HUES6 (cell line): ENCODE results near the gene PATL1.
"Not testable (repeated sequence)": the region's sequence is repeated elsewhere in the genome, so short reads cannot be mapped to it uniquely, and the experiment has no call there.

ENCODE experiments used
- H3K27ac ChIP-seq: 2 replicates; pipeline ENCODE4 v1.7.0; 2013; ENCODE audit warnings: low read depth, mild to moderate bottlenecking, low read length, inconsistent platforms
- H3K27me3 ChIP-seq: 2 replicates; pipeline ENCODE4 v1.6.1; 2013; ENCODE audit warnings: low read length; ENCODE audit not compliant: control insufficient read depth, insufficient read depth
- H3K36me3 ChIP-seq: 2 replicates; pipeline ENCODE4 v1.6.1; 2013; ENCODE audit warnings: low read length; ENCODE audit not compliant: control insufficient read depth, insufficient read depth
- H3K4me1 ChIP-seq: 2 replicates; pipeline ENCODE4 v1.6.1; 2013; ENCODE audit warnings: low read length; ENCODE audit not compliant: control insufficient read depth, insufficient read depth
- H3K4me3 ChIP-seq: 2 replicates; pipeline ENCODE4 v1.5.1; 2013; ENCODE audit warnings: low read depth, low read length
- H3K9ac ChIP-seq: one replicate; pipeline ENCODE4 v1.6.1; 2013; ENCODE audit warnings: mild to moderate bottlenecking, low read length
- H3K9me3 ChIP-seq: 2 replicates; pipeline ENCODE4 v1.6.1; 2013; ENCODE audit warnings: low read depth, low read length; ENCODE audit not compliant: control insufficient read depth, insufficient read depth

Gene PATL1

GRCh38 chr11:59698506-59698905 is 29.7 kb upstream of the PATL1 start:
- no peak overlapping the region for H3K27ac ChIP-seq
- H3K27me3 ChIP-seq: no peaks in the 10 kb centered on the region
- H3K4me3 ChIP-seq: no peak overlapping the region
- no peaks in the 10 kb centered on the region for H3K4me1 ChIP-seq
- H3K9me3 ChIP-seq: 0 out of 2 replicates have a peak, but pooled peaks cover 2% of the 10 kb centered on the region
- no peak overlapping the region for H3K9ac ChIP-seq
- H3K36me3 ChIP-seq: no peaks in the 10 kb centered on the region

DNA sequence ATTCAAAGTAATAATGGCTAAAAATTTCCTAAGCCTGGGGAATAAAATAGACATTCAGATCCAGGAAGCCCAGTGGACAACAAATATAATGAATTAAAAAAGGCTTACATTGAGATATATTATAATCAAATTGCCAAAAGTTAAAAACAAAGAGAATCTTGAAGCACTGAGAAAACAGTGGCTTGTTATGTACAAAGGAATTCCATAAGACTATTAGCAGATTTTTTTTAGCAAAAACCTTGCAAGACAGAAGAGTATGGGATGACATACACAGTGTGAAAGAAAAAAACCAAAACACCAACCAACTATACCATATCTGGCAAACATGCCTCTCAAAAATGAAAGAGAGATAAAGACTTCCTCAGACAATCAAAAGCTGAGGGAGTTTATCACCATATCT is 24.1 kb upstream of the PATL1 start:
- Histone ChIP-seq H3K27ac (no peak overlapping the region), H3K27me3 (no peaks in the 10 kb centered on the region), H3K36me3 (no peaks in the 10 kb centered on the region), H3K4me1 (no peaks in the 10 kb centered on the region), H3K9me3 (peaks cover 6% of the 10 kb centered on the region; the same call in 1 of the 2 replicates), H3K9ac (no peak overlapping the region), H3K4me3 (no peak overlapping the region)

DNA sequence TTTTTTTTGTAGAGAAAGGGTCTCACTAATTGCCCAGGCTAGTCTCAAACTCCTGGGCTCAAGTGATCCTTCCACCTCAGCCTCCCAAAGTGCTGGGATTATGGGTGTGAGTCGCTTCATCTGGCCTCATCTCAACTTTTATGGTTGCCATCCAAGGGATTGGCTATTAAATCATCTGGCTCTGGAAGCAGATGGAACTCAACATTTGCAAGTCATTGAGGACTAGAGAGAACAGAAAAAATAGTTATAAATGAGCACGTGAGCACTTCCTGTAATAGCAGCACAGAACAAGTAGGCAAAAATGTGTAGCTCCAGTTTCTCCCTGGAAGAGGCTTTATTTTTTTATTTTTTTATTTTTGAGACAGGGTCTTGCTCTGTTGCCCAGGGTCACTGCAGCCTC is 22.3 kb upstream of the PATL1 start:
- H3K27me3 ChIP-seq: no peaks in the 10 kb centered on the region
- no peak overlapping the region for H3K9ac ChIP-seq
- H3K4me1 ChIP-seq: no peaks in the 10 kb centered on the region
- peaks cover 6% of the 10 kb centered on the region; the same call in 1 of the 2 replicates for H3K9me3 ChIP-seq
- no peaks in the 10 kb centered on the region for H3K36me3 ChIP-seq
- no peak overlapping the region for H3K4me3 ChIP-seq
- H3K27ac ChIP-seq: no peak overlapping the region

DNA sequence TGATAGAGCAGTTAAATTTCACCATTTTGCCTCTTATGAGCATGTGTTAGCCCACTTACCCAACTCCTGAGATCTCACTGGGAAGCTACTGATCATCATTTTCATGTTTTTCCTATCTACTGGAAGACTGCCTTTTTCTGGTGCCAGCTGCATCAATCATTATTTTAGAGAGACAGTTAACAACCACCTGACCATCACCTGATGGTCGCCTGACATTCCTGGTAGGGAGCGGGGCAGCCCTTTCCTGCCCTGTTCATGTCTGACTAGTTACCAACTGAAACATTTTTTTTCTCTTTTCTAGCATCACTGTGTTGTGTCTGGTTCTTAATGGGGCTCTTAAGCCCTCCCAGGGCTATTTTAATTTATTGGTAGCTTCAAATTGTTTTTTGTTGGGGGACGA is 20.2 kb upstream of the PATL1 start:
- H3K27ac ChIP-seq: no peak overlapping the region
- H3K9ac ChIP-seq: no peak overlapping the region
- H3K4me1 ChIP-seq: no peaks in the 10 kb centered on the region
- H3K9me3 ChIP-seq: peaks cover 6% of the 10 kb centered on the region; the same call in 1 of the 2 replicates
- H3K27me3 ChIP-seq: no peaks in the 10 kb centered on the region; the same call in 1 of the 2 replicates
- H3K36me3 ChIP-seq: no peaks in the 10 kb centered on the region
- no peak overlapping the region for H3K4me3 ChIP-seq

- H3K9me3 ChIP-seq, H3K4me1 ChIP-seq, H3K9ac ChIP-seq, H3K27ac ChIP-seq, H3K36me3 ChIP-seq, H3K27me3 ChIP-seq, H3K4me3 ChIP-seq: not testable (repeated sequence)
Observed at GRCh38 chr11:59681260-59681725, 12.5 kb upstream of the PATL1 start.

- H3K36me3 ChIP-seq: no peaks in the 10 kb centered on the region
Observed at GRCh38 chr11:59680287-59681154, 11.7 kb upstream of the PATL1 start.

DNA sequence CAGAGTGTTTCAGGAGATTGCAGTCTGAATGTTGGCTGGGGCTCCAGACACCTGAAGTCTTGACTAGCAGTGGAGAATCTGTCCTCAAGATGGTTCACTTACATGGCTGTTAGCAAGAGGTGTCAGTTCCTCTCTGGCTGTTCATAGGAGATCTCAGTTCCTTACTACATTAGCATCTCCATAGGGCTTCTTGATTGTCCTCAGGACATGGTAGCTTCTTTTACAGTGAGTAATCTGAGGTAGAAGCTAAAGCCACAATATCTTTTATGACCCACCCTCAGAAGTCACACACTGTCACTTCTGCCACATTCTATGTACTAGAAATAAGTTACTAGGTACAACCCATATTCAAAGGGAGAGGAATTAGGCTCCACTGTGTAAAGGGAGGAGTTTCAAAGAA is 10.5 kb upstream of the PATL1 start:
- Histone ChIP-seq H3K27me3 (no peaks in the 10 kb centered on the region), H3K9ac (no peak overlapping the region), H3K4me3 (no peak overlapping the region), H3K27ac (no peak overlapping the region), H3K36me3 (no peaks in the 10 kb centered on the region), H3K4me1 (no peaks in the 10 kb centered on the region), H3K9me3 (no peaks in the 10 kb centered on the region; the same call in 1 of the 2 replicates)

More at GRCh38 chr11:59680287-59681154, 11.7 kb upstream of the PATL1 start:
- H3K9me3 ChIP-seq: no peaks in the 10 kb centered on the region; the same call in 1 of the 2 replicates
- H3K27me3 ChIP-seq: no peaks in the 10 kb centered on the region; the same call in 1 of the 2 replicates
- no peak overlapping the region for H3K4me3 ChIP-seq
- H3K27ac ChIP-seq: no peak overlapping the region
- H3K4me1 ChIP-seq: no peaks in the 10 kb centered on the region
- no peak overlapping the region for H3K9ac ChIP-seq

- no peaks in the 10 kb centered on the region for H3K4me1 ChIP-seq
- H3K36me3 ChIP-seq: no peaks in the 10 kb centered on the region
- no peaks in the 10 kb centered on the region for H3K27me3 ChIP-seq
- no peak overlapping the region for H3K4me3 ChIP-seq
- no peak overlapping the region for H3K9ac ChIP-seq
- no peak overlapping the region for H3K27ac ChIP-seq
- H3K9me3 ChIP-seq: no peaks in the 10 kb centered on the region
Observed at GRCh38 chr11:59678813-59679165, 10.0 kb upstream of the PATL1 start.

GRCh38 chr11:59678118-59678812 is 9.4 kb upstream of the PATL1 start:
- Histone ChIP-seq H3K4me1 (no peaks in the 10 kb centered on the region), H3K9me3 (no peaks in the 10 kb centered on the region), H3K9ac (no peak overlapping the region), H3K27me3 (no peaks in the 10 kb centered on the region), H3K4me3 (no peak overlapping the region), H3K36me3 (no peaks in the 10 kb centered on the region), H3K27ac (no peak overlapping the region)

DNA sequence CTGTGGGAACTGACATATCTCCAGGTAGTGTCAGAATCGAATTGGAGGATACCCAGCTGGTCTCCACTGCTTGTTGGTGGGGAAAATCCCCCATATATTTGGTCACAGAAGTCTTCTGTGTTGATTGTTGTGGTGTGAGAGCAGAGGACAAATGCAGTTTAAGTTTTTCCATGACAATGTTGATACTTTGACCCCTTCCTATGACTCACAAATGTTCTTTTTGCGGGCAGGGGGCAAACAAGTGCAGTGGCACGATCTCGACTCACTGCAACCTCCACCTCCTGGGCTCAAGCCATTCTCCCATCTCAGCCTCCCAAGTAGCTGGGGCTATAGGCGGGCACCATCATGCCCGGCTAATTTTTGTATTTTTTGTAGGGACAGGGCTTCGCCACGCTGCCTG is 7.4 kb upstream of the PATL1 start:
- Histone ChIP-seq H3K36me3 (no peaks in the 10 kb centered on the region), H3K27me3 (no peaks in the 10 kb centered on the region), H3K27ac (no peak overlapping the region), H3K4me3 (no peak overlapping the region), H3K4me1 (no peaks in the 10 kb centered on the region), H3K9ac (no peak overlapping the region), H3K9me3 (no peaks in the 10 kb centered on the region)

DNA sequence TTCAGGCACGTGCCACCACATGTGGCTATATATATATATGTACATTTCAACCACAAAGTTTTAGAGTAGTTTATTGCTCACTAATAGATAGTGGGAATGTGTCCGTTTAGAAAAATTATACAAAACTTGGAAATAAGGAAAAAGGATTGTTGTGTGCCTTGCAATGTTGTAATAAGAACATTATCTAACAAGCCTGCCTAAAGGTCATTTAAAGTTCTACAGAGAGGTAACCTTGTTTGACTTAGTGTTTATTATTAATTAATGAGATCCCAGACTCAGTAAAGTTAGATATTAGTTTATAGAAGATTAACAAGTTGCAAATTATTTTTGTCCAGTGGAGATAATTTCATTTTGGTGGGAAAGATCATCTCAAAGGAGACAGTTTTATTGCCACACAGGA is 5.5 kb upstream of the PATL1 start:
- no peaks in the 10 kb centered on the region for H3K9me3 ChIP-seq
- H3K27me3 ChIP-seq: no peaks in the 10 kb centered on the region
- H3K9ac ChIP-seq: no peak overlapping the region
- no peak overlapping the region for H3K4me3 ChIP-seq
- no peak overlapping the region for H3K27ac ChIP-seq
- no peaks in the 10 kb centered on the region for H3K36me3 ChIP-seq
- H3K4me1 ChIP-seq: peaks cover 4% of the 10 kb centered on the region; the same call in 1 of the 2 replicates
